ENCODE measurements around the gene DEAF1. TPM values are rescaled to one million over a fixed set of nuclear protein-coding genes. Genes with fewer than 3 reads are reported as not detected.
A peak's percentile ranks its signal among the peaks of the same experiment; 100 is the strongest.

DEAF1 gene
- total RNA-seq, 4 donors from 2014 or later: 20.3 to 29.0 (median 23.0) TPM

GRCh38 chr11:707817-708420 lies 12.9 kb upstream of the DEAF1 start:
- DNase-seq (ENCODE audit: low spot score) (no peak), ATAC-seq (ENCODE audit: low FRiP score) (no peak)
- TF ChIP-seq, protein P1, sequence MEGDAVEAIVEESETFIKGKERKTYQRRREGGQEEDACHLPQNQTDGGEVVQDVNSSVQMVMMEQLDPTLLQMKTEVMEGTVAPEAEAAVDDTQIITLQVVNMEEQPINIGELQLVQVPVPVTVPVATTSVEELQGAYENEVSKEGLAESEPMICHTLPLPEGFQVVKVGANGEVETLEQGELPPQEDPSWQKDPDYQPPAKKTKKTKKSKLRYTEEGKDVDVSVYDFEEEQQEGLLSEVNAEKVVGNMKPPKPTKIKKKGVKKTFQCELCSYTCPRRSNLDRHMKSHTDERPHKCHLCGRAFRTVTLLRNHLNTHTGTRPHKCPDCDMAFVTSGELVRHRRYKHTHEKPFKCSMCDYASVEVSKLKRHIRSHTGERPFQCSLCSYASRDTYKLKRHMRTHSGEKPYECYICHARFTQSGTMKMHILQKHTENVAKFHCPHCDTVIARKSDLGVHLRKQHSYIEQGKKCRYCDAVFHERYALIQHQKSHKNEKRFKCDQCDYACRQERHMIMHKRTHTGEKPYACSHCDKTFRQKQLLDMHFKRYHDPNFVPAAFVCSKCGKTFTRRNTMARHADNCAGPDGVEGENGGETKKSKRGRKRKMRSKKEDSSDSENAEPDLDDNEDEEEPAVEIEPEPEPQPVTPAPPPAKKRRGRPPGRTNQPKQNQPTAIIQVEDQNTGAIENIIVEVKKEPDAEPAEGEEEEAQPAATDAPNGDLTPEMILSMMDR (IDR thresholded peaks at IDR 0.05): no peak

DNA sequence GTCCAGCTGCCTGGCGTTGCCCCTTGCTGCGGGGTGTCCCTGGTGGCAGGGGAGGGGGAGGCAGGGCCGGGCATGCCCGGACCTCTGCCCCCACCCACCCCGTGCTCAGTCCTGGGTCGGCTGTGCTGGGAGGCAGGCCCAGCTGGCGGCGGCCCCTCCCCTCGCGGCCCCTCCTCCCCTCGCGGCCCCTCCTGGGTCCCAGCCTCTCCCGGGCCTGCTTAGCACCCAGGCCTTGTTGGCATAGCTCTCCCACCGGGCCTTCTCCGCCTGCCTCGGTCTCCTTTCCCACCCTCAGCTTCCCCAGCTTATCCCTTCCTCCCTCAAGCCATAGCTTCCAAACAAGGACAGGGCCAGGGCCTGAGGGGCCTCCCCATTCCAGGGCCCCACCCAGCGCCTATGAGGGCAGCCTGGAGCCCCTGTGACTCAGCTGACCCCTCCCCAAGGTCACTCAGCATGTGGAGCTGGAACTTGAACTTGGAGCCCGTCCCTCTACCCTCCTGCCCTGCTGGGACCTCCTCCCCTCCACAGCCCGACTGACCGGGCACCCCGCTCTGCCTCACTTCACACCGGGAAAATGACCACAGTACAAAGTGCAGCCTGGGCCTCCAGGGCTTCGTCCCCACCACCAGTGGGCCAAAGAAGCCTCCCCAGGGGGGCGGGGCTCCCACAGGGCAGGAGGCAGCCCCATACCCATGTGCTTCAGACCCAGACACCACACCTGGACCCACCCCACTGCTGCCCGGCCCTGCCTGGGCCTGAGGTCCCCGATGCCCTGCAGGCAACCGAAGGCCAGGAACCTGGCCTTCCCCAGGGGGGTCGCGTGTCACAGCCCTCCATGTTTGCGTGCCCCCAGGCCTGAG lies 12.2 kb upstream of the DEAF1 start:
- DNase-seq (ENCODE audit: low spot score) (no peak), ATAC-seq (ENCODE audit: low FRiP score) (peak; percentile 22)
- TF ChIP-seq, protein P1 (IDR thresholded peaks at IDR 0.05): no peak

DNA sequence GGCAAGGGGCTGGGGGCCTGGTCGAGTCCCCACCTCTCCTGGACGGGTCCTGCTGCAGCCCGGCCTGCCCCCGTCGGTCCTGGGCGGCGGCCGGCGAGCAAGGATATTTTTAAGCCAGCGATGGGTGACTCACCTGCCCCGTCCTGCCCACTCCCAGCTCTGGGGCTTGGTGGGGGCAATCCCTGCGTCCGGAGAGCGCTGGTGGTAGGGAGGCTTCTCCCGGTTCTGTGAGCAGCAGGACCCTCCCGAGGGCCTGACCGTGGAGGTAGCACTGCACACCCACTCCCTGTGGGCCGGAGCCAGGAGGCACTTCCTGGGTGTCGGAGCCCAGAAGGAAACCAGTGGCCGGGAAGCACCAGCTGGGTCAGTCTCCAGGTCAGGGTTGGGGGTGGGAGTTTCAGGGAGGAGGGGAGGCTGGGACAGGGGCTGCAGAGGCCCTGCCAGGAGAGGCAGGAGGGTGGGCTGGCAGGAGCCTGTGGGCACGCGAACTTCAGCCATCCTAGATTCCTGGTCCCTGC lies 11.5 kb upstream of the DEAF1 start:
- ATAC-seq (ENCODE audit: low FRiP score): peak; percentile 79

DNA sequence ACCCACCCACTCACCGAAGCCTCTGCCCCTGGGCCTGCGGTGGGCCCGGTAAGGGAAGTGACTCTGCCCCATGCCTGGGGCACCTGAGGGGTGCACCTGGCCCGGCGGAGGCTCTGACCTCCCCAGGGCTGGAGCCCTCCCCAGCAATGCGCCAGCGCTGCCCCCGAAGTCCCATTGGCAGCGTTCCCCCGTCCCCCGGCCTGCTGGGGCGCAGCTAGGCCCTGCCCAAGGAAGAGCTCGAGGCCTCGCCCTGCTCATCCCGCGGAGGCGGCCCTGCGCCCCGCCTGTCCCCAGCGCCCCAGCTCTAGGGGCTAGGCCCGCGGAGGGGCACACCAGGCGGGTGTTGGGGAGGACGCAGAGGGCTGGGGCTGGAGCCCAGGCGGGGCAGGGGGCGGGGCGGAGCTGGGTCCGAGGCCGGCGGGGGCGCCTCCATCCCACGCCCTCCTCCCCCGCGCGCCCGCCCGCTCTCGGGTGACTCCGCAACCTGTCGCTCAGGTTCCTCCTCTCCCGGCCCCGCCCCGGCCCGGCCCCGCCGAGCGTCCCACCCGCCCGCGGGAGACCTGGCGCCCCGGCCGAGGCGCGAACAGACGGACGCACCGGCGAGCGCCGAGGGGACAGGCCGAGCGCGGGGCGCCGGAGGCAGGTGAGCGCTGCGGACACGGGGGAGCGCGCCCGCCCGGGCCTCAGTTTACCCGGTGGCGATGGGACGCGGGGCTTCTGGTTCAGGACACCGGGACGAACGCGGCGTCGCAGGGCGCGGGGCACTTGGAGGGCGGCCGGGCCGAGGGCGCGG lies 10.8 kb upstream of the DEAF1 start, which contains the start of gene EPS8L2:
TSS of gene EPS8L2 (plus strand) at position 586 of the 793 bp plus-strand sequence. CDS start 3,177 bp downstream, outside the sequence.
- TF ChIP-seq, protein P1 (IDR thresholded peaks at IDR 0.05): no peak
- no peak for ATAC-seq (ENCODE audit: low FRiP score)
- no peak for DNase-seq (ENCODE audit: low spot score)

More for the DNA sequence above, 11.5 kb upstream of the DEAF1 start:
- TF ChIP-seq, protein P1 (IDR thresholded peaks at IDR 0.05): no peak
- no peak for DNase-seq (ENCODE audit: low spot score)

- TF ChIP-seq, protein P1 (IDR thresholded peaks at IDR 0.05): no peak
- ATAC-seq (ENCODE audit: low FRiP score) (no peak), DNase-seq (ENCODE audit: low spot score) (no peak)
These were observed 10.0 kb upstream of the DEAF1 start for GRCh38 chr11:704781-705645.

- no peak for DNase-seq (ENCODE audit: low spot score)
- TF ChIP-seq, protein P1 (IDR thresholded peaks at IDR 0.05): no peak
- ATAC-seq (ENCODE audit: low FRiP score): no peak
These were observed 9.2 kb upstream of the DEAF1 start for GRCh38 chr11:704228-704674.
